ENCODE data around the gene EARS2. TPM values are rescaled to one million over a fixed set of nuclear protein-coding genes. Genes with fewer than 3 reads are reported as not detected.
"Not testable (repeated sequence)": the region's sequence is repeated elsewhere in the genome, so short reads cannot be mapped to it uniquely, and the experiment has no call there.

The EARS2 gene
- polyA plus RNA-seq, 1 donor (not counting 4 experiments of a cell fraction or from before 2014, with no cell fraction given) = 32.7 TPM

GRCh38 chr16:23511731-23512130 is 45.4 kb downstream of the EARS2 start:
- H3K9me1 ChIP-seq (ENCODE audit: control insufficient read depth, extremely low read depth, insufficient read depth, low read length) = no peaks in the 10 kb centered on the region
- TF ChIP-seq CTCF (optimal IDR thresholded peaks at IDR 0.05 in 1 of 3, IDR thresholded peaks at IDR 0.05 in 1 of 3, conservative IDR thresholded peaks at IDR 0.05 in 1 of 3; ENCODE audit: extremely low read depth in 1 of 3, insufficient read depth in 2 of 3, low read length in 3 of 3) (no peak), EZH2 (IDR thresholded peaks at IDR 0.05; ENCODE audit: low read length) (no peak)
- no peaks in the 10 kb centered on the region for H3K27me3 ChIP-seq (ENCODE audit: control insufficient read depth, extremely low read depth, insufficient read depth, low read length)
- no peak overlapping the region for H3K4me3 ChIP-seq (ENCODE audit: control insufficient read depth in 2 of 3, extremely low read depth in 1 of 3, insufficient read depth in 2 of 3, low read depth in 1 of 3, low read length in 3 of 3)
- peaks cover 0 to 1% of the 10 kb centered on the region in 2 experiments for H3K36me3 ChIP-seq (ENCODE audit: control insufficient read depth in 2 of 2, extremely low read depth in 1 of 2, insufficient read depth in 2 of 2, low read length in 2 of 2)
- no peak for DNase-seq (ENCODE audit: low read depth, low spot score)
- FAIRE-seq = no peak
- H3K4me1 ChIP-seq (ENCODE audit: control insufficient read depth, extremely low read depth, insufficient read depth, low read length) = no peaks in the 10 kb centered on the region
- H3K79me2 ChIP-seq (ENCODE audit: control insufficient read depth, insufficient read depth, low read length) = peaks cover 26% of the 10 kb centered on the region
- no peak overlapping the region for H3K27ac ChIP-seq (ENCODE audit: control insufficient read depth, insufficient read depth, low read length)
- no peak overlapping the region for H3K9ac ChIP-seq (ENCODE audit: control insufficient read depth, extremely low read depth, insufficient read depth, low read length)
- no peak overlapping the region for H2AFZ ChIP-seq (ENCODE audit: control insufficient read depth, low read length)
- no peaks in the 10 kb centered on the region for H4K20me1 ChIP-seq (ENCODE audit: control insufficient read depth, extremely low read depth, insufficient read depth, low read length)
- dilution Hi-C loops (cut with MboI; ENCODE audit: extremely low pct_ligation_motif_present, low sequenced_read_pairs) = no loop called here
- H3K9me3 ChIP-seq (ENCODE audit: control insufficient read depth, low read depth, low read length) = no peaks in the 10 kb centered on the region
- no peak overlapping the region for H3K4me2 ChIP-seq (ENCODE audit: control insufficient read depth, extremely low read depth, insufficient read depth, low read depth, low read length)

DNA sequence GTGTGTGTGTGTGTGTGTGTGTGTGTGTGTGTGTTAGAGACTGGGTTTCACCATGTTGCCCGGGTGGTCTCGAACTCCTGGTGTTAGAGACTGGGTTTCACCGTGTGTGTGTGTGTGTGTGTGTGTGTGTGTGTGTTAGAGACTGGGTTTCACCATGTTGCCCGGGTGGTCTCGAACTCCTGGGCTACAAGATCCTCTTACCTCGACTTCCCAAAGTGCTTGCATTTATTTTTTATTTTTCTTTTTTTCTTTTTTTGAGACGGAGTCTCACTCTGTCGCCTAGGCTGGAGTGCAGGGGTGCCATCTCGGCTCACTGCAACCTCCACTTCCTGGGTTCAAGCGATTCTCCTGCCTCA is 46.3 kb downstream of the EARS2 start:
- H3K36me3 ChIP-seq (ENCODE audit: control insufficient read depth in 2 of 2, extremely low read depth in 1 of 2, insufficient read depth in 2 of 2, low read length in 2 of 2); H3K4me1 ChIP-seq (ENCODE audit: control insufficient read depth, extremely low read depth, insufficient read depth, low read length); DNase-seq (ENCODE audit: low read depth, low spot score); H3K9me3 ChIP-seq (ENCODE audit: control insufficient read depth, low read depth, low read length); FAIRE-seq; H4K20me1 ChIP-seq (ENCODE audit: control insufficient read depth, extremely low read depth, insufficient read depth, low read length); dilution Hi-C loops (cut with MboI; ENCODE audit: extremely low pct_ligation_motif_present, low sequenced_read_pairs); H3K27me3 ChIP-seq (ENCODE audit: control insufficient read depth, extremely low read depth, insufficient read depth, low read length); H3K9me1 ChIP-seq (ENCODE audit: control insufficient read depth, extremely low read depth, insufficient read depth, low read length): not testable (repeated sequence)
- peak overlapping the region; percentile 78 for H3K9ac ChIP-seq (ENCODE audit: control insufficient read depth, extremely low read depth, insufficient read depth, low read length)
- H3K27ac ChIP-seq (ENCODE audit: control insufficient read depth, insufficient read depth, low read length) = peak overlapping the region; percentile 62
- peak overlapping the region; percentile 98 for H3K4me2 ChIP-seq (ENCODE audit: control insufficient read depth, extremely low read depth, insufficient read depth, low read depth, low read length)
- peak overlapping the region in 1 of 3 experiments; percentile 53 for H3K4me3 ChIP-seq (ENCODE audit: control insufficient read depth in 2 of 3, extremely low read depth in 1 of 3, insufficient read depth in 2 of 3, low read depth in 1 of 3, low read length in 3 of 3)
- H2AFZ ChIP-seq (ENCODE audit: control insufficient read depth, low read length) = peak overlapping the region; percentile 79
- peaks cover 34% of the 10 kb centered on the region for H3K79me2 ChIP-seq (ENCODE audit: control insufficient read depth, insufficient read depth, low read length)
